GM18511 (cell line): ENCODE results near the gene BICRA.
"Not testable (repeated sequence)": the region's sequence is repeated elsewhere in the genome, so short reads cannot be mapped to it uniquely, and the experiment has no call there.

Experiments used
- ATAC-seq: cut with Tn5 transposase; IDR thresholded peaks from one replicate; pipeline ENCODE4 v1.9.1; 2021; ENCODE audit warnings: mild to moderate bottlenecking, moderate library complexity; ENCODE audit not compliant: unreplicated experiment

Gene BICRA

GRCh38 chr19:47658431-47659348, 49.8 kb downstream of the BICRA start:
- no peak for ATAC-seq

DNA sequence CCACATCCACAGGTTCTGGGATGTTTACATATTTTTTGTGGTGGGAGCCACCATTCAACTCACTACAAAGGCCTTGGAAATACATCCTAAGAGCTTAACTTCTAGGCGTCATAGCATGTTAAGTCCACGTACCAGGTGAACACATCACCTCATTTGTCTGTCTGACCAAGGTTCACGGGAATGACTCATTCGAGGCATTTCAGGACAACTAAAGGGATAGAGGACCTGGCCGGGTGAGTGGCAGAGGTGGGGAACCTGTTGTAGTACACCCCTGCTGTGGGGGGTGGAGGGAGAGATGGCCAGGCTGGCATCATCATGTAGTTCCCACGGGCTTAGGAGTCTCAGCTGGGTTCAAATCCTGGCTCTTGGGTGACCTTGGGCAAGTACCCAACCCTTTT, 51.5 kb downstream of the BICRA start:
- ATAC-seq: no peak

GRCh38 chr19:47661161-47661560, 52.2 kb downstream of the BICRA start:
- no peak for ATAC-seq

GRCh38 chr19:47661611-47662010, 52.7 kb downstream of the BICRA start:
- ATAC-seq: no peak

- no peak for ATAC-seq
Observed at GRCh38 chr19:47663435-47663910, 54.5 kb downstream of the BICRA start.

DNA sequence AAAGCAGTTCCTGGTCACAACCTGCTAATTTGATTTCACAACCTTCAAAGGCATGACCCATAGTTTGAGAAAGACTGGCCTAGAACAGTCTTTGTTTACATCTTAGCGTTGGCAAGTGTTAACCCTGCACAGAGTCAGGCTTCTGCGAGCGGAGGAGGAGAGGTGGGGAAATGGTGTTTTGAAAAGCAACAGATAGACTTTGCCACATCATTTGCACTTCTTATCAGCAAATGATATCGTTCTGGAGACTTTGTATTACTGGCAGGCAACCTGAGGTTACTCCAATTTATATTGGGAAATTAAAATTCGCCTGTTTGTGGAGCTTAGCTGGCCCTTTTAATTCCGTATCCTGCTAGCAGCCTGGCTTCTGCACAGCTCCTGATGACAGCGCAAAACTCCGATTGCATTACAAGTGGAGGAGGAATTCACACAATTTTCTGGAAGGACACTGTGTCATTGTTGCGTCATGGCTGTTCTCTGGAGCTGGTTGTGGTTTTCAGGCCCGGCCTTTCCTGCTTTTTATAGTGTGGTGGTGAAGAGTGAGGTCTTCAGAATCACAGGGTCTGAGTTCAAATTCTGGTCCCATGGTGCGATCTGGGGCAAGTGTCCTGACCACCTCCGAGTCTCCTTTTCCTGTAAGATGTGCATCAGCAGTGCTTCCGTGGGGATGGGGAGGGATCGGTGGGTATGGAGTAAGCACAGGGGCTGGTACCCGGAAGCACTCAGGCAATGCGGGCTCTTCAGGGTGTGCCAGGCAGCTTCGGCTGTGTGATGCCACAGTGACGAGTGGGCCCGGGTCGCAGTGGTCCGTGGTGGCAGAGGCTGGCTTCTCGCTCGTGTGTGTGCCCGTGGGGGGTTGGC, 55.2 kb downstream of the BICRA start:
- no peak for ATAC-seq

- ATAC-seq: not testable (repeated sequence)
Observed at GRCh38 chr19:47668556-47668955, 59.6 kb downstream of the BICRA start.

GRCh38 chr19:47670736-47671135, 61.8 kb downstream of the BICRA start:
- no peak for ATAC-seq

GRCh38 chr19:47671499-47671898, 62.6 kb downstream of the BICRA start:
- no peak for ATAC-seq

GRCh38 chr19:47673426-47673825, 64.5 kb downstream of the BICRA start:
- ATAC-seq: no peak

- no peak for ATAC-seq
Observed at GRCh38 chr19:47674548-47674947, 65.6 kb downstream of the BICRA start.

GRCh38 chr19:47675271-47675670, 66.3 kb downstream of the BICRA start:
- no peak for ATAC-seq

- ATAC-seq: no peak
Observed at GRCh38 chr19:47675859-47676258, 66.9 kb downstream of the BICRA start.

DNA sequence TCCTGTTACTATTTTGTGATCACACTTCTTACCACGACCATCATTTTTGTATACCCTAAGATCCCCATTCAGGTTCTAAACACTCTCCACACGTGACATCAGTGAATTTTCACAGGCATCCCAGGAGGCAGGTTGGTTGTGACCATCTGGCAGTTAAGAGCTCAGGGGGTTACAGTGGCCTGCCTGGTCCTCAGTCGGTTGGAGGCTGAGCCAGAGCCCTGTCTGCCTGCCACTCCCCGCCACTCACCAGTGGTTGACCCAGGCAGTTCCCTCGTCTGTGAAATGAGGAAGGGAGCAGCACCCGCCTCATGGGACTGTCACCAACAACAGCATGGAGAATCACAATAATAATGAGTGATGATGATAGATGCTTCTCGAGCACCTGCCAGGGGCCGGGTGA, 67.9 kb downstream of the BICRA start:
- ATAC-seq: no peak

DNA sequence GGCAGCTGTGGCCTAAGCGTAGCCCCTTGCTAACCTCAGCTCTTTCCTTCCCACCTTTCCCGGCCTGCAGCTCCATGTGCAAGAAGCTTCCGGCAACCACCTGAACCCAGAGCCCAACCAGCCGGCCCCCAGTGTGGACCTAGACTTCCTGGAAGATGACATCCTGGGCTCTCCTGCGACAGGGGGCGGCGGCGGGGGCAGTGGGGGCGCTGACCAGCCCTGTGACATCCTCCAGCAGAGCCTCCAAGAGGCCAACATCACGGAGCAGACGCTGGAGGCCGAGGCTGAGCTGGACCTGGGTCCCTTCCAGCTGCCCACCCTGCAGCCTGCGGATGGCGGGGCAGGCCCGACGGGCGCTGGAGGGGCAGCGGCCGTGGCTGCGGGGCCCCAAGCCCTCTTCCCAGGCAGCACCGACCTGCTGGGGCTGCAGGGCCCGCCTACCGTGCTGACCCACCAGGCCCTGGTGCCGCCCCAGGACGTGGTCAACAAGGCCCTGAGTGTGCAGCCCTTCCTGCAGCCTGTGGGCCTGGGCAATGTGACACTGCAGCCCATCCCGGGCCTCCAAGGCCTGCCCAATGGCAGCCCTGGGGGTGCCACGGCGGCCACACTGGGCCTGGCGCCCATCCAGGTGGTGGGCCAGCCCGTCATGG, 70.4 kb downstream of the BICRA start:
- no peak for ATAC-seq

DNA sequence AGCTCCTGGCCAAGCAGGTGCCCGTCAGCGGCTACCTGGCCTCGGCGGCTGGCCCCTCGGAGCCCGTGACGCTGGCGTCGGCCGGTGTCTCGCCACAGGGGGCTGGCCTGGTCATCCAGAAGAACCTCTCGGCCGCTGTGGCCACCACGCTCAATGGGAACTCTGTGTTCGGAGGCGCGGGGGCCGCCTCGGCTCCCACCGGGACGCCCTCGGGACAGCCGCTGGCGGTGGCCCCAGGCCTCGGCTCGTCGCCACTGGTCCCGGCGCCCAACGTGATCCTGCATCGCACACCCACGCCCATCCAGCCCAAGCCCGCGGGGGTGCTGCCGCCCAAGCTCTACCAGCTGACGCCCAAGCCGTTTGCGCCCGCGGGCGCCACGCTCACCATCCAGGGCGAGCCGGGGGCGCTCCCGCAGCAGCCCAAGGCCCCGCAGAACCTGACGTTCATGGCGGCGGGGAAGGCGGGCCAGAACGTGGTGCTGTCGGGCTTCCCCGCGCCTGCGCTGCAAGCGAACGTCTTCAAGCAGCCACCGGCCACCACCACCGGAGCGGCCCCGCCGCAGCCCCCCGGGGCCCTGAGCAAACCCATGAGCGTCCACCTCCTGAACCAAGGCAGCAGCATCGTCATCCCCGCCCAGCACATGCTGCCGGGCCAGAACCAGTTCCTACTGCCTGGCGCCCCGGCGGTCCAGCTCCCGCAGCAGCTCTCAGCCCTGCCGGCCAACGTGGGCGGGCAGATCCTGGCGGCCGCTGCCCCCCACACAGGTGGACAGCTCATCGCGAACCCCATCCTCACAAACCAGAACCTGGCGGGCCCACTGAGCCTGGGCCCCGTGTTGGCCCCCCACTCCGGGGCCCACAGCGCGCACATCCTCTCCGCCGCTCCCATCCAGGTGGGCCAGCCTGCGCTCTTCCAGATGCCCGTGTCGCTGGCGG, 71.3 kb downstream of the BICRA start:
- no peak for ATAC-seq

DNA sequence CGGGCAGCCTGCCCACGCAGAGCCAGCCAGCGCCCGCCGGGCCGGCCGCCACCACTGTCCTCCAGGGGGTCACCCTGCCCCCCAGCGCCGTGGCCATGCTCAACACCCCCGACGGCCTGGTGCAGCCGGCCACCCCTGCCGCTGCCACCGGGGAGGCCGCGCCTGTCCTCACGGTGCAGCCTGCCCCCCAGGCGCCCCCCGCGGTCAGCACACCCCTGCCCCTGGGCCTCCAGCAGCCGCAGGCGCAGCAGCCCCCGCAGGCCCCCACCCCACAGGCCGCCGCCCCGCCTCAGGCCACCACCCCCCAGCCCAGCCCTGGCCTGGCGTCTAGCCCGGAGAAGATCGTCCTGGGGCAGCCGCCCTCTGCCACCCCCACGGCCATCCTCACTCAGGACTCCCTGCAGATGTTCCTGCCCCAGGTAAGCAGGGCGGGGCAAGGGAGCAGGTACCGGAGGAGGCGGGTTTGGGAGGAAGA, 72.0 kb downstream of the BICRA start:
- no peak for ATAC-seq

DNA sequence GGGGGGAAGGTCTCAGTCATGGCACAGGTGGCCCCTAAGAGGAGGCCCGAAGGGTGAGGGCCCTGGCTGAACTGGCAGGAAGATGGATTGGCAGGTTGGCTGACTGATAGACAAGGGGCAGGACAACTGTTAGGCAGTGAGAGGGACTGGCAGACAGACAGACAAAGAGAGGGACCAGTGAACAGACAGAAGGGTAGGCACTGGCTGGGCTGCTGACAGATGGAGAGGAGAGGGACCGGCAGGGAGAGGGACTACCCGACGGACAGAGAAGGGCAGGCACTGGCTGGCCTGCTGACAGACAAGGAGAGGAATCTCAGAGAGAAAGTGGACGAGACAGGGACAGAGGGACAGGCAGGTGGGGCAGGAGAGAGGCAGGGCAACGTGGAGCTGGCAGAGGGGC, 72.5 kb downstream of the BICRA start:
- ATAC-seq: no peak

DNA sequence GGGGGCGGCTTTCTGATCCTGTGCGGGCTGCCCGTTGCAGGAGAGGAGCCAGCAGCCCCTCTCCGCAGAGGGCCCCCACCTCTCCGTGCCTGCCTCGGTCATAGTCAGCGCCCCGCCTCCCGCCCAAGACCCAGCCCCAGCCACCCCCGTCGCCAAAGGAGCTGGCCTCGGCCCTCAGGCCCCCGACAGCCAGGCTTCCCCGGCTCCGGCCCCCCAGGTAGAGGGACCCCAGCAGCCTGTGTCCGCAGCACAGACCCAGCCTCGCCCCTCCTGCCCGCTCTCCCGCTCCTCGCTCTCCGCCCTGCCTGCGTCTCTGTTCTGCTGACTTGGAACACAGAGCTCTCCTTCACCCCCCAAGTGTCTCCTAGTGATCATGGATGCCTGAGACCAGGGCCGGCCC, 73.0 kb downstream of the BICRA start:
- no peak for ATAC-seq

GRCh38 chr19:47682939-47683338, 74.0 kb downstream of the BICRA start:
- ATAC-seq: no peak
